Mesenchymal stem cell (in vitro differentiated cells and primary cell): Measurements from ENCODE around the gene SLC9A8.

Source experiments
- DNase-seq: peaks from one replicate; pipeline ENCODE4 v3.0.0-alpha.2; 2013
- H2AFZ ChIP-seq: one replicate; pipeline ENCODE4 v1.6.1; 2013; ENCODE audit warnings: low read depth, mild to moderate bottlenecking, control low read depth, inconsistent platforms, low read length, moderate library complexity
- H2AK5ac ChIP-seq: 2 replicates; pipeline ENCODE4 v1.6.1; 2013; ENCODE audit warnings: low read length, moderate library complexity, mild to moderate bottlenecking, inconsistent platforms; ENCODE audit not compliant: severe bottlenecking
- H2BK120ac ChIP-seq: one replicate; pipeline ENCODE4 v1.6.1; 2013; ENCODE audit warnings: low read depth, mild to moderate bottlenecking, inconsistent platforms, low read length, moderate library complexity
- H2BK12ac ChIP-seq, 2 experiments: one replicate each; pipeline ENCODE4 v1.6.1; 2013; ENCODE audit warnings: inconsistent platforms in 2 of 2, low read length in 2 of 2, mild to moderate bottlenecking in 2 of 2, moderate library complexity in 2 of 2, control low read depth in 1 of 2
- H2BK15ac ChIP-seq: one replicate; pipeline ENCODE4 v1.6.1; 2013; ENCODE audit warnings: mild to moderate bottlenecking, low read depth, inconsistent platforms; ENCODE audit not compliant: poor library complexity, severe bottlenecking
- H2BK5ac ChIP-seq: 2 replicates; pipeline ENCODE4 v1.6.1; 2013; ENCODE audit warnings: low read depth, mild to moderate bottlenecking, low read length, control low read depth, inconsistent platforms; ENCODE audit not compliant: poor library complexity, severe bottlenecking
- H3K14ac ChIP-seq, 2 experiments: one replicate each; pipeline ENCODE4 v1.6.1; 2013; ENCODE audit warnings: inconsistent platforms in 2 of 2, low read length in 2 of 2, control low read depth in 1 of 2, mild to moderate bottlenecking in 1 of 2, moderate library complexity in 1 of 2
- H3K18ac ChIP-seq, 2 experiments: one replicate each; pipeline ENCODE4 v1.6.1; 2013; ENCODE audit warnings: inconsistent platforms in 2 of 2, low read length in 2 of 2, control low read depth in 1 of 2, low read depth in 1 of 2, mild to moderate bottlenecking in 1 of 2
- H3K23ac ChIP-seq, 2 experiments: one replicate each; pipeline ENCODE4 v1.6.1; 2013; ENCODE audit warnings: inconsistent platforms in 2 of 2, low read length in 2 of 2, mild to moderate bottlenecking in 2 of 2, moderate library complexity in 2 of 2, control low read depth in 1 of 2
- H3K27ac ChIP-seq: 2 replicates; pipeline ENCODE4 v1.5.1; 2013; ENCODE audit warnings: mild to moderate bottlenecking, moderate library complexity, low read length, control low read depth, inconsistent platforms; ENCODE audit not compliant: poor library complexity, severe bottlenecking
- H3K27me3 ChIP-seq, 2 experiments: 2 replicates each; pipeline versions ENCODE4 v1.6.1 to v1.7.0; 2013; ENCODE audit warnings: low read length in 2 of 2, mild to moderate bottlenecking in 2 of 2, moderate library complexity in 2 of 2, control low read depth in 1 of 2, inconsistent platforms in 1 of 2; ENCODE audit not compliant: control insufficient read depth in 1 of 2, insufficient read depth in 1 of 2
- H3K36me3 ChIP-seq, 2 experiments: 2 replicates each; pipeline versions ENCODE4 v1.6.1 to v1.7.0; 2013; ENCODE audit warnings: low read length in 2 of 2, control low read depth in 1 of 2, inconsistent platforms in 1 of 2, low read depth in 1 of 2, mild to moderate bottlenecking in 1 of 2; ENCODE audit not compliant: insufficient read depth in 2 of 2, control insufficient read depth in 1 of 2
- H3K4ac ChIP-seq, 2 experiments: one replicate each; pipeline ENCODE4 v1.6.1; 2013; ENCODE audit warnings: inconsistent platforms in 2 of 2, low read length in 2 of 2, mild to moderate bottlenecking in 2 of 2, moderate library complexity in 2 of 2, control low read depth in 1 of 2, low read depth in 1 of 2
- H3K4me1 ChIP-seq: 2 replicates; pipeline ENCODE4 v1.6.1; 2013; ENCODE audit warnings: low read depth, low read length, control low read depth; ENCODE audit not compliant: control insufficient read depth, insufficient read depth
- H3K4me2 ChIP-seq: 2 replicates; pipeline ENCODE4 v1.6.1; 2013; ENCODE audit warnings: low read length, mild to moderate bottlenecking, inconsistent platforms; ENCODE audit not compliant: poor library complexity, severe bottlenecking
- H3K4me3 ChIP-seq, 2 experiments: 2 replicates each; pipeline versions ENCODE4 v1.5.1 to v1.7.0; 2013; ENCODE audit warnings: low read length in 2 of 2, mild to moderate bottlenecking in 2 of 2, control low read depth in 1 of 2, low read depth in 1 of 2; ENCODE audit not compliant: insufficient read depth in 1 of 2
- H3K79me1 ChIP-seq: replicated peaks from 2 replicates; pipeline ENCODE4 v1.6.1; 2013; ENCODE audit warnings: mild to moderate bottlenecking, control low read depth, low read length, inconsistent platforms; ENCODE audit not compliant: poor library complexity, severe bottlenecking
- H3K9ac ChIP-seq: 2 replicates; pipeline ENCODE4 v1.7.0; 2013; ENCODE audit warnings: mild to moderate bottlenecking, low read length, moderate library complexity
- H3K9me3 ChIP-seq: 2 replicates; pipeline ENCODE4 v1.7.0; 2013; ENCODE audit warnings: mild to moderate bottlenecking, low read length; ENCODE audit not compliant: control insufficient read depth
- H4K8ac ChIP-seq: one replicate; pipeline ENCODE4 v1.6.1; 2013; ENCODE audit warnings: inconsistent platforms, mild to moderate bottlenecking, low read length, moderate library complexity
- H4K91ac ChIP-seq: one replicate; pipeline ENCODE4 v1.6.1; 2013; ENCODE audit warnings: mild to moderate bottlenecking, low read length, inconsistent platforms
- WGBS: methylation state at CpG from one replicate; pipeline ENCODE4 v1.1.7; 2013; ENCODE audit warnings: mixed read lengths; 5-methylcytosine and 5-hydroxymethylcytosine counted together

SLC9A8 gene

GRCh38 chr20:49797344-49797615 lies 15.3 kb upstream of the SLC9A8 start:
- H3K27me3 ChIP-seq = peaks cover 0 to 6% of the 10 kb centered on the region in 2 experiments
- 83% methylated on average over 6 of the region's 6 CpGs for WGBS

GRCh38 chr20:49798718-49799117 lies 13.9 kb upstream of the SLC9A8 start:
- Histone ChIP-seq H2BK15ac (no peak overlapping the region), H3K4ac (no peak overlapping the region), H4K91ac (no peak overlapping the region), H3K27me3 (peaks cover 0 to 6% of the 10 kb centered on the region in 2 experiments), H3K4me2 (no peak overlapping the region), H2AFZ (no peak overlapping the region), H3K14ac (no peak overlapping the region), H3K4me1 (no peaks in the 10 kb centered on the region), H2BK120ac (no peak overlapping the region), H3K27ac (no peak overlapping the region), H3K9me3 (peaks cover 3% of the 10 kb centered on the region), H3K18ac (no peak overlapping the region), H3K36me3 (no peaks in the 10 kb centered on the region), H2BK12ac (no peak overlapping the region), H2AK5ac (no peak overlapping the region), H2BK5ac (no peak overlapping the region), H3K23ac (no peak overlapping the region), H4K8ac (no peak overlapping the region), H3K9ac (no peak overlapping the region), H3K79me1 (no peaks in the 10 kb centered on the region), H3K4me3 (no peak overlapping the region)
- WGBS = 80% methylated on average over 4 of the region's 4 CpGs
- no peak for DNase-seq

More at GRCh38 chr20:49797344-49797615, 15.3 kb upstream of the SLC9A8 start:
- H3K23ac ChIP-seq = no peak overlapping the region
- no peak overlapping the region for H4K91ac ChIP-seq
- no peak overlapping the region for H3K9ac ChIP-seq
- no peaks in the 10 kb centered on the region for H3K36me3 ChIP-seq
- H2AFZ ChIP-seq = no peak overlapping the region
- H3K9me3 ChIP-seq = no peaks in the 10 kb centered on the region
- no peak overlapping the region for H2BK15ac ChIP-seq
- no peak overlapping the region for H4K8ac ChIP-seq
- H3K4me3 ChIP-seq = no peak overlapping the region
- no peak overlapping the region for H3K14ac ChIP-seq
- no peak for DNase-seq
- H3K79me1 ChIP-seq = no peaks in the 10 kb centered on the region
- no peak overlapping the region for H2BK5ac ChIP-seq
- no peak overlapping the region for H3K4me2 ChIP-seq
- no peak overlapping the region for H3K27ac ChIP-seq
- H3K4me1 ChIP-seq = no peaks in the 10 kb centered on the region
- no peak overlapping the region for H2BK120ac ChIP-seq
- H2AK5ac ChIP-seq = no peak overlapping the region
- no peak overlapping the region for H3K4ac ChIP-seq
- H2BK12ac ChIP-seq = no peak overlapping the region
- H3K18ac ChIP-seq = no peak overlapping the region

GRCh38 chr20:49799698-49800097 lies 12.9 kb upstream of the SLC9A8 start:
- Histone ChIP-seq H3K9ac (no peak overlapping the region), H2BK120ac (no peak overlapping the region), H2BK15ac (no peak overlapping the region), H3K27me3 (peaks cover 0 to 6% of the 10 kb centered on the region in 2 experiments), H3K4ac (no peak overlapping the region), H3K4me3 (no peak overlapping the region), H2AFZ (no peak overlapping the region), H3K36me3 (no peaks in the 10 kb centered on the region), H3K23ac (no peak overlapping the region), H3K18ac (no peak overlapping the region), H3K79me1 (no peaks in the 10 kb centered on the region), H2BK12ac (no peak overlapping the region), H4K91ac (no peak overlapping the region), H2AK5ac (no peak overlapping the region), H2BK5ac (no peak overlapping the region), H3K14ac (no peak overlapping the region), H3K4me2 (no peak overlapping the region), H3K9me3 (peaks cover 3% of the 10 kb centered on the region), H3K4me1 (no peaks in the 10 kb centered on the region), H4K8ac (no peak overlapping the region), H3K27ac (no peak overlapping the region)
- 88% methylated on average over 6 of the region's 8 CpGs for WGBS
- DNase-seq = no peak

GRCh38 chr20:49803418-49803817 lies 9.2 kb upstream of the SLC9A8 start:
- WGBS = no CpG with 5 or more reads among the region's 1 CpG
- Histone ChIP-seq H3K23ac (no peak overlapping the region), H3K27ac (no peak overlapping the region), H3K27me3 (no peaks in the 10 kb centered on the region), H2BK120ac (no peak overlapping the region), H2BK15ac (no peak overlapping the region), H3K4me3 (no peak overlapping the region), H4K8ac (no peak overlapping the region), H3K9me3 (peaks cover 3% of the 10 kb centered on the region), H3K4ac (no peak overlapping the region), H2BK5ac (no peak overlapping the region), H3K79me1 (no peaks in the 10 kb centered on the region), H2AFZ (no peak overlapping the region), H3K14ac (no peak overlapping the region), H3K4me1 (no peaks in the 10 kb centered on the region), H3K9ac (no peak overlapping the region), H2AK5ac (no peak overlapping the region), H4K91ac (no peak overlapping the region), H3K36me3 (no peaks in the 10 kb centered on the region), H2BK12ac (no peak overlapping the region), H3K4me2 (no peak overlapping the region), H3K18ac (no peak overlapping the region)
- DNase-seq = no peak
